ENCODE measurements around the gene PAPPA. TPM values are rescaled to one million over a fixed set of nuclear protein-coding genes. Genes with fewer than 3 reads are reported as not detected.

Gene PAPPA
- polyA plus RNA-seq, 1 of the 3 experiments (the other 2 are of a cell fraction) = 44.5 TPM

DNA sequence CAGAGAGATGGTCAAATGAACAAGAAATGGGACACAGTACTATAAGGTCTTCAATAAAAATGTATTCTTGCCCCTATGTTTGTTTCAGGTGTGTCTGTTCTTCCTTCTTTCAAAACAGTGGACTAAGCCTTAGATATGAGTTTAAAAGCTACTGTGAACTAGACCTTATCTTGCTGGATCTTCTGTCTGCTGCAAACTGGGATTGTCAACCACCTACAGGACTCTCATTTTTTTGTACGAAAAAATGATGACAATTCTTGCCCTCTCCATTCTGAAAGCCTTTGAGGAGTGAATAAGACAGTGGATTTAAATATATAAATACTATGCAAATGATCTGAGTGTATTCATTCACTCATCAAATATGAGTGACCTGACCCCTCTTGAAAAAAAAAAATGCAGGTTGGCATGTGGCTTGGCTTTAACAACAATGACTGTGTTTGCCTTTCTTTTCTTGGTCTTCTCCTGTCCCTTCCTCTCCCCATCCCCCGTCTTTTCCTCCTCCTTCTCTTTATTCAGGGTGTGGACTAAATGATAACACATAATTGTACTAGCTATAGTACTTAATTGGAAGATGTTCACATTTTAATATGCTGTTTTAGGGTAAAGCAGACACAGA lies 298.0 kb downstream of the PAPPA start:
- no peak overlapping the region for H2AFZ ChIP-seq (ENCODE audit: low read depth)
- no peaks in the 10 kb centered on the region for H4K20me1 ChIP-seq (ENCODE audit: insufficient read depth)
- no peaks in the 10 kb centered on the region for H3K9me2 ChIP-seq
- no peak overlapping the region for H3K27ac ChIP-seq (ENCODE audit: low read depth in 2 of 2, low read length in 1 of 2)
- no peaks in the 10 kb centered on the region for H3K36me3 ChIP-seq (replicated peaks in 1 of 2; ENCODE audit: control insufficient read depth in 1 of 2, insufficient read depth in 2 of 2, low read length in 1 of 2)
- no peak overlapping the region for H3K4me2 ChIP-seq
- H3K27me3 ChIP-seq (ENCODE audit: insufficient read depth) = no peaks in the 10 kb centered on the region
- no peak overlapping the region for H3K9ac ChIP-seq
- WGBS (ENCODE audit: low lambda C conversion rate) = 85% methylated on average over 2 of the region's 2 CpGs
- ChIA-PET CTCF (no interaction called here), POLR2A (no interaction called here)
- no peaks in the 10 kb centered on the region for H3K9me3 ChIP-seq
- no peak overlapping the region for H3K4me3 ChIP-seq (ENCODE audit: low read depth in 2 of 2, low read length in 1 of 2)
- H3K4me1 ChIP-seq (ENCODE audit: control insufficient read depth in 1 of 2, insufficient read depth in 2 of 2, low read depth in 1 of 2, low read length in 1 of 2) = no peaks in the 10 kb centered on the region; a peak in 1 of 4 replicates
- no peaks in the 10 kb centered on the region for H3F3A ChIP-seq (replicated peaks; ENCODE audit: insufficient read depth)
- H3K79me2 ChIP-seq (ENCODE audit: insufficient read depth) = no peaks in the 10 kb centered on the region
- TF ChIP-seq RCOR1 (IDR thresholded peaks at IDR 0.05; ENCODE audit: low read length) = no peak
- no peak for TF ChIP-seq FOXJ3 (CRISPR knock-in tag; IDR thresholded peaks at IDR 0.05)
- no peak for TF ChIP-seq MXI1 (IDR thresholded peaks at IDR 0.05; ENCODE audit: low read depth, low read length)
- TF ChIP-seq, protein P1, sequence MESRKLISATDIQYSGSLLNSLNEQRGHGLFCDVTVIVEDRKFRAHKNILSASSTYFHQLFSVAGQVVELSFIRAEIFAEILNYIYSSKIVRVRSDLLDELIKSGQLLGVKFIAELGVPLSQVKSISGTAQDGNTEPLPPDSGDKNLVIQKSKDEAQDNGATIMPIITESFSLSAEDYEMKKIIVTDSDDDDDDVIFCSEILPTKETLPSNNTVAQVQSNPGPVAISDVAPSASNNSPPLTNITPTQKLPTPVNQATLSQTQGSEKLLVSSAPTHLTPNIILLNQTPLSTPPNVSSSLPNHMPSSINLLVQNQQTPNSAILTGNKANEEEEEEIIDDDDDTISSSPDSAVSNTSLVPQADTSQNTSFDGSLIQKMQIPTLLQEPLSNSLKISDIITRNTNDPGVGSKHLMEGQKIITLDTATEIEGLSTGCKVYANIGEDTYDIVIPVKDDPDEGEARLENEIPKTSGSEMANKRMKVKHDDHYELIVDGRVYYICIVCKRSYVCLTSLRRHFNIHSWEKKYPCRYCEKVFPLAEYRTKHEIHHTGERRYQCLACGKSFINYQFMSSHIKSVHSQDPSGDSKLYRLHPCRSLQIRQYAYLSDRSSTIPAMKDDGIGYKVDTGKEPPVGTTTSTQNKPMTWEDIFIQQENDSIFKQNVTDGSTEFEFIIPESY (IDR thresholded peaks at IDR 0.05; ENCODE audit: borderline replicate concordance, low read depth) = no peak
- TF ChIP-seq YY1 (IDR thresholded peaks at IDR 0.05; ENCODE audit: low read depth) = no peak
- TF ChIP-seq SMC3 (IDR thresholded peaks at IDR 0.05; ENCODE audit: low read depth, low read length) = no peak
- no peak for DNase-seq
